ENCODE results near the gene TNNC1.

- no peak for TF ChIP-seq KLF6 (CRISPR knock-in tag; IDR thresholded peaks at IDR 0.05)
- no peak for TF ChIP-seq ISX (CRISPR knock-in tag; conservative IDR thresholded peaks at IDR 0.05)
- no peak for TF ChIP-seq ZNF841 (CRISPR knock-in tag; IDR thresholded peaks at IDR 0.05; ENCODE audit: borderline replicate concordance)
- TF ChIP-seq TEAD2 (CRISPR knock-in tag; IDR thresholded peaks at IDR 0.05) = no peak
- no peak for TF ChIP-seq KAT7 (CRISPR knock-in tag; IDR thresholded peaks at IDR 0.05; ENCODE audit: borderline replicate concordance)
- TF ChIP-seq ZBTB8A (CRISPR knock-in tag; IDR thresholded peaks at IDR 0.05; ENCODE audit: borderline replicate concordance, low read depth) = no peak
- TF ChIP-seq, protein P1, sequence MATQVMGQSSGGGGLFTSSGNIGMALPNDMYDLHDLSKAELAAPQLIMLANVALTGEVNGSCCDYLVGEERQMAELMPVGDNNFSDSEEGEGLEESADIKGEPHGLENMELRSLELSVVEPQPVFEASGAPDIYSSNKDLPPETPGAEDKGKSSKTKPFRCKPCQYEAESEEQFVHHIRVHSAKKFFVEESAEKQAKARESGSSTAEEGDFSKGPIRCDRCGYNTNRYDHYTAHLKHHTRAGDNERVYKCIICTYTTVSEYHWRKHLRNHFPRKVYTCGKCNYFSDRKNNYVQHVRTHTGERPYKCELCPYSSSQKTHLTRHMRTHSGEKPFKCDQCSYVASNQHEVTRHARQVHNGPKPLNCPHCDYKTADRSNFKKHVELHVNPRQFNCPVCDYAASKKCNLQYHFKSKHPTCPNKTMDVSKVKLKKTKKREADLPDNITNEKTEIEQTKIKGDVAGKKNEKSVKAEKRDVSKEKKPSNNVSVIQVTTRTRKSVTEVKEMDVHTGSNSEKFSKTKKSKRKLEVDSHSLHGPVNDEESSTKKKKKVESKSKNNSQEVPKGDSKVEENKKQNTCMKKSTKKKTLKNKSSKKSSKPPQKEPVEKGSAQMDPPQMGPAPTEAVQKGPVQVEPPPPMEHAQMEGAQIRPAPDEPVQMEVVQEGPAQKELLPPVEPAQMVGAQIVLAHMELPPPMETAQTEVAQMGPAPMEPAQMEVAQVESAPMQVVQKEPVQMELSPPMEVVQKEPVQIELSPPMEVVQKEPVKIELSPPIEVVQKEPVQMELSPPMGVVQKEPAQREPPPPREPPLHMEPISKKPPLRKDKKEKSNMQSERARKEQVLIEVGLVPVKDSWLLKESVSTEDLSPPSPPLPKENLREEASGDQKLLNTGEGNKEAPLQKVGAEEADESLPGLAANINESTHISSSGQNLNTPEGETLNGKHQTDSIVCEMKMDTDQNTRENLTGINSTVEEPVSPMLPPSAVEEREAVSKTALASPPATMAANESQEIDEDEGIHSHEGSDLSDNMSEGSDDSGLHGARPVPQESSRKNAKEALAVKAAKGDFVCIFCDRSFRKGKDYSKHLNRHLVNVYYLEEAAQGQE (IDR thresholded peaks at IDR 0.05; ENCODE audit: borderline replicate concordance in 1 of 2, low read depth in 1 of 2, low read length in 2 of 2) = no peak
- TF ChIP-seq EZH2 (conservative IDR thresholded peaks at IDR 0.05; ENCODE audit: low read depth, low read length) = no peak
- no peak for TF ChIP-seq NR2F1 (CRISPR knock-in tag; IDR thresholded peaks at IDR 0.05)
Observed at GRCh38 chr3:52502808-52503350, 49.0 kb upstream of the TNNC1 start.

Data from HepG2 (cell line).